K562 (cell line): Measurements from ENCODE around the gene CABP2.

ENCODE experiments used
- CTCF ChIP-seq, 3 experiments: IDR thresholded peaks in 2 of 3; conservative IDR thresholded peaks in 1 of 3; 2 replicates each; pipeline ENCODE4 v1.5.1; 2011 to 2012; ENCODE audit warnings: low read length in 3 of 3, mild to moderate bottlenecking in 3 of 3, control low read depth in 2 of 3, improper control_type of control experiment in 1 of 3, inconsistent platforms in 1 of 3, low read depth in 1 of 3, mixed read lengths in 1 of 3, moderate library complexity in 1 of 3; ENCODE audit not compliant: insufficient read depth in 2 of 3
- HDGF ChIP-seq: fragments of 450-650 bp; IDR thresholded peaks from 2 replicates; pipeline ENCODE4 v1.6.1; 2016
- HOXB6 ChIP-seq: fragments of 250-450 bp; sonication (Bioruptor Pico); IDR thresholded peaks from 2 replicates; pipeline ENCODE4 v1.5.1; 2022; ENCODE audit warnings: mild to moderate bottlenecking, borderline replicate concordance
- MAZ ChIP-seq, 2 experiments: fragments of 450-650 bp in 1 of 2; sonication (generic) in 1 of 2; formaldehyde crosslinking; IDR thresholded peaks in 1 of 2; conservative IDR thresholded peaks in 1 of 2; 2 replicates each; pipeline versions ENCODE4 v1.4.0 to v1.5.0; 2020; ENCODE audit warnings: mild to moderate bottlenecking in 1 of 2, missing genetic modification reagents in 1 of 2
- MLLT1 ChIP-seq, 2 experiments: fragments of 450-650 bp; IDR thresholded peaks; 2 replicates each; pipeline ENCODE4 v1.6.1; 2016
- NEUROD1 ChIP-seq: fragments of 150-350 bp; IDR thresholded peaks from 2 replicates; pipeline ENCODE4 v1.6.1; 2014; ENCODE audit warnings: borderline replicate concordance, low read length, low read depth; ENCODE audit not compliant: partially characterized antibody
- NR3C1 ChIP-seq: sonication (generic); formaldehyde crosslinking; IDR thresholded peaks from 2 replicates; pipeline ENCODE4 v1.8.1; 2022; ENCODE audit warnings: missing genetic modification reagents
- RBFOX2 ChIP-seq: fragments of 200-400 bp; formaldehyde crosslinking; IDR thresholded peaks from 2 replicates; pipeline ENCODE4 v1.6.1; 2017; ENCODE audit warnings: low read depth, mild to moderate bottlenecking, low read length, moderate library complexity
- REST ChIP-seq, 2 experiments: fragments of 450-650 bp; formaldehyde crosslinking in 1 of 2; IDR thresholded peaks; 2 replicates each; pipeline versions ENCODE4 v1.4.0 to v1.6.1; 2014 to 2020; ENCODE audit warnings: mild to moderate bottlenecking in 2 of 2, borderline replicate concordance in 1 of 2, low read depth in 1 of 2
- RFX5 ChIP-seq: IDR thresholded peaks from 2 replicates; pipeline ENCODE4 v1.6.1; 2011; ENCODE audit warnings: low read depth, mild to moderate bottlenecking, improper control_type of control experiment, low read length
- SIRT6 ChIP-seq: IDR thresholded peaks from one replicate; pipeline ENCODE4 v1.6.1; 2012; ENCODE audit warnings: low read depth, mild to moderate bottlenecking, control low read depth, inconsistent platforms, low read length, moderate library complexity
- ZNF175 ChIP-seq: fragments of 200-800 bp; sonication (Bioruptor generic); IDR thresholded peaks from 2 replicates; pipeline ENCODE4 v1.6.1; 2016; ENCODE audit warnings: low read depth, mild to moderate bottlenecking, missing genetic modification characterization, missing compliant biosample characterization
- TF ChIP-seq, protein P1 (sequence below): fragments of 450-650 bp; IDR thresholded peaks from 2 replicates; pipeline ENCODE4 v1.6.1; 2018; ENCODE audit not compliant: partially characterized antibody
- TF ChIP-seq, protein P2 (sequence below): fragments of 450-650 bp; IDR thresholded peaks from 2 replicates; pipeline ENCODE4 v1.6.1; 2016; ENCODE audit warnings: low read depth, mild to moderate bottlenecking, moderate library complexity

DNA sequence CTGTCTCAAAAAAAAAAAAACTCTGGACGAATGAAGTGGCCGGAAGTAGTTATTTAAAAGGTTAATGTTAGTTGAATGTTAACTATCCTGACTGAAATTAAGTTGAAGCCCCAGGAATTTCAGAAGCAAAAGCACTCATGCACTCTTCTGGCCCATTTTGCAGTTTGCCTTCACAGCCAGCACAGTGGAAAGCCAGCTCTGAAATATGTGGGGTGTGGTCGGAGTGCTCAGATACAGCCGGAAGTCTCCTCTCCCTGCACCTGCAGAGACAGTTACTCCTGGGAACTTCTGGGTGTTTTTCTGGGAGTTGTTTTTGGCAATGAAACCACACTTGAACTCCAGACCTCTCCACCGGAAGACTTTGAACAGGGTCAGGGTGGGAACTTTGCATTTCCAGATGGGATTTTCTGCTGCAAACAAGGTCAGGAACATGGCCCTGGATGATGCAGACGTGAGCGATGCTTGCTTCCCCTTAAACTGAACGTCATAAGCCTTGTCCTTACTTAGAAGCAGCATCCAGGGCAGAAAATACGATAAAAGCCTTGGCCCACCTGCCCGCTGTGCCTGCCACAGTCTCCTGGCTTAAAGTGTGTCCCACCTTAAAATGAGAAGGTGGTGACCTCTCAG, 21.5 kb upstream of the CABP2 start:
- TF ChIP-seq MAZ (CRISPR knock-in tag; conservative IDR thresholded peaks at IDR 0.05 in 1 of 2, IDR thresholded peaks at IDR 0.05 in 1 of 2) (no peak), NR3C1 (CRISPR knock-in tag) (no peak), CTCF (IDR thresholded peaks at IDR 0.05 in 2 of 3, conservative IDR thresholded peaks at IDR 0.05 in 1 of 3; ENCODE audit: insufficient read depth in 2 of 3, low read depth in 1 of 3, low read length in 3 of 3) (no peak), HOXB6 (no peak), NEUROD1 (no peak), ZNF175 (no peak), HDGF (no peak), SIRT6 (no peak), RBFOX2 (no peak), REST (IDR thresholded peaks at IDR 0.05; ENCODE audit: borderline replicate concordance) (no peak), REST (CRISPR knock-in tag; IDR thresholded peaks at IDR 0.05; ENCODE audit: low read depth) (no peak), RFX5 (no peak), MLLT1 (IDR thresholded peaks at IDR 0.05) (no peak)
- TF ChIP-seq, protein P1, sequence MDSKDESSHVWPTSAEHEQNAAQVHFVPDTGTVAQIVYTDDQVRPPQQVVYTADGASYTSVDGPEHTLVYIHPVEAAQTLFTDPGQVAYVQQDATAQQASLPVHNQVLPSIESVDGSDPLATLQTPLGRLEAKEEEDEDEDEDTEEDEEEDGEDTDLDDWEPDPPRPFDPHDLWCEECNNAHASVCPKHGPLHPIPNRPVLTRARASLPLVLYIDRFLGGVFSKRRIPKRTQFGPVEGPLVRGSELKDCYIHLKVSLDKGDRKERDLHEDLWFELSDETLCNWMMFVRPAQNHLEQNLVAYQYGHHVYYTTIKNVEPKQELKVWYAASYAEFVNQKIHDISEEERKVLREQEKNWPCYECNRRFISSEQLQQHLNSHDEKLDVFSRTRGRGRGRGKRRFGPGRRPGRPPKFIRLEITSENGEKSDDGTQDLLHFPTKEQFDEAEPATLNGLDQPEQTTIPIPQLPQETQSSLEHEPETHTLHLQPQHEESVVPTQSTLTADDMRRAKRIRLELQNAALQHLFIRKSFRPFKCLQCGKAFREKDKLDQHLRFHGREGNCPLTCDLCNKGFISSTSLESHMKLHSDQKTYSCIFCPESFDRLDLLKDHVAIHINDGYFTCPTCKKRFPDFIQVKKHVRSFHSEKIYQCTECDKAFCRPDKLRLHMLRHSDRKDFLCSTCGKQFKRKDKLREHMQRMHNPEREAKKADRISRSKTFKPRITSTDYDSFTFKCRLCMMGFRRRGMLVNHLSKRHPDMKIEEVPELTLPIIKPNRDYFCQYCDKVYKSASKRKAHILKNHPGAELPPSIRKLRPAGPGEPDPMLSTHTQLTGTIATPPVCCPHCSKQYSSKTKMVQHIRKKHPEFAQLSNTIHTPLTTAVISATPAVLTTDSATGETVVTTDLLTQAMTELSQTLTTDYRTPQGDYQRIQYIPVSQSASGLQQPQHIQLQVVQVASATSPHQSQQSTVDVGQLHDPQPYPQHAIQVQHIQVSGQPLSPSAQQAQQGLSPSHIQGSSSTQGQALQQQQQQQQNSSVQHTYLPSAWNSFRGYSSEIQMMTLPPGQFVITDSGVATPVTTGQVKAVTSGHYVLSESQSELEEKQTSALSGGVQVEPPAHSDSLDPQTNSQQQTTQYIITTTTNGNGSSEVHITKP = no peak
- TF ChIP-seq, protein P2, sequence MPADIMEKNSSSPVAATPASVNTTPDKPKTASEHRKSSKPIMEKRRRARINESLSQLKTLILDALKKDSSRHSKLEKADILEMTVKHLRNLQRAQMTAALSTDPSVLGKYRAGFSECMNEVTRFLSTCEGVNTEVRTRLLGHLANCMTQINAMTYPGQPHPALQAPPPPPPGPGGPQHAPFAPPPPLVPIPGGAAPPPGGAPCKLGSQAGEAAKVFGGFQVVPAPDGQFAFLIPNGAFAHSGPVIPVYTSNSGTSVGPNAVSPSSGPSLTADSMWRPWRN = no peak
